ENCODE results near the gene NOCT.
"Not testable (repeated sequence)": the region's sequence is repeated elsewhere in the genome, so short reads cannot be mapped to it uniquely, and the experiment has no call there.

NOCT gene

GRCh38 chr4:139018971-139019758 is 3.6 kb downstream of the NOCT start:
- Mint-ChIP-seq H3K4me3 (no peak overlapping the region), H3K27ac (no peak overlapping the region), H3K27me3 (ENCODE audit: low read depth) (no peaks in the 10 kb centered on the region), H3K9me3 (no peaks in the 10 kb centered on the region), H3K36me3 (ENCODE audit: low read depth) (peaks cover 11% of the 10 kb centered on the region), H3K4me1 (ENCODE audit: low read depth) (peaks cover 28% of the 10 kb centered on the region)
- no peak for DNase-seq (ENCODE audit: low spot score)

GRCh38 chr4:139020384-139020783 is 4.8 kb downstream of the NOCT start:
- no peaks in the 10 kb centered on the region for H3K27me3 Mint-ChIP-seq (ENCODE audit: low read depth)
- H3K36me3 Mint-ChIP-seq (ENCODE audit: low read depth), result peaks cover 11% of the 10 kb centered on the region
- peaks cover 20% of the 10 kb centered on the region for H3K4me1 Mint-ChIP-seq (ENCODE audit: low read depth)
- no peak for DNase-seq (ENCODE audit: low spot score)
- H3K9me3 Mint-ChIP-seq, result no peaks in the 10 kb centered on the region
- H3K27ac Mint-ChIP-seq, result no peak overlapping the region
- no peak overlapping the region for H3K4me3 Mint-ChIP-seq

- H3K4me1 Mint-ChIP-seq (ENCODE audit: low read depth), result peaks cover 20% of the 10 kb centered on the region
- not testable (repeated sequence) for DNase-seq (ENCODE audit: low spot score); H3K27ac Mint-ChIP-seq; H3K27me3 Mint-ChIP-seq (ENCODE audit: low read depth); H3K9me3 Mint-ChIP-seq; H3K4me3 Mint-ChIP-seq
- H3K36me3 Mint-ChIP-seq (ENCODE audit: low read depth), result peaks cover 11% of the 10 kb centered on the region
These were observed 5.5 kb downstream of the NOCT start for GRCh38 chr4:139021071-139021470.

- H3K36me3 Mint-ChIP-seq (ENCODE audit: low read depth), result peaks cover 11% of the 10 kb centered on the region
- peaks cover 18% of the 10 kb centered on the region for H3K4me1 Mint-ChIP-seq (ENCODE audit: low read depth)
- no peaks in the 10 kb centered on the region for H3K9me3 Mint-ChIP-seq
- H3K4me3 Mint-ChIP-seq, result no peak overlapping the region
- H3K27me3 Mint-ChIP-seq (ENCODE audit: low read depth), result no peaks in the 10 kb centered on the region
- DNase-seq (ENCODE audit: low spot score), result no peak
- H3K27ac Mint-ChIP-seq, result no peak overlapping the region
These were observed 7.3 kb downstream of the NOCT start for GRCh38 chr4:139022835-139023234.

GRCh38 chr4:139024686-139025085 is 9.1 kb downstream of the NOCT start:
- Mint-ChIP-seq H3K27ac (no peak overlapping the region), H3K4me3 (no peak overlapping the region), H3K27me3 (ENCODE audit: low read depth) (no peaks in the 10 kb centered on the region), H3K9me3 (no peaks in the 10 kb centered on the region), H3K4me1 (ENCODE audit: low read depth) (peaks cover 10% of the 10 kb centered on the region), H3K36me3 (ENCODE audit: low read depth) (peaks cover 5% of the 10 kb centered on the region)
- no peak for DNase-seq (ENCODE audit: low spot score)

GRCh38 chr4:139025841-139026240 is 10.3 kb downstream of the NOCT start:
- Mint-ChIP-seq H3K4me1 (ENCODE audit: low read depth) (peaks cover 6% of the 10 kb centered on the region), H3K27ac (no peak overlapping the region), H3K9me3 (no peaks in the 10 kb centered on the region), H3K4me3 (no peak overlapping the region), H3K27me3 (ENCODE audit: low read depth) (no peaks in the 10 kb centered on the region), H3K36me3 (ENCODE audit: low read depth) (peaks cover 5% of the 10 kb centered on the region)
- no peak for DNase-seq (ENCODE audit: low spot score)

- DNase-seq (ENCODE audit: low spot score), result no peak
- no peaks in the 10 kb centered on the region for H3K27me3 Mint-ChIP-seq (ENCODE audit: low read depth)
- H3K4me1 Mint-ChIP-seq (ENCODE audit: low read depth), result peaks cover 5% of the 10 kb centered on the region
- no peak overlapping the region for H3K27ac Mint-ChIP-seq
- H3K9me3 Mint-ChIP-seq, result no peaks in the 10 kb centered on the region
- H3K36me3 Mint-ChIP-seq (ENCODE audit: low read depth), result peaks cover 7% of the 10 kb centered on the region
- H3K4me3 Mint-ChIP-seq, result no peak overlapping the region
These were observed 12.2 kb downstream of the NOCT start for GRCh38 chr4:139027776-139028175.

- H3K4me3 Mint-ChIP-seq, result no peak overlapping the region
- no peak for DNase-seq (ENCODE audit: low spot score)
These were observed 12.6 kb downstream of the NOCT start for GRCh38 chr4:139028191-139028661.

GRCh38 chr4:139029866-139030363 is 14.3 kb downstream of the NOCT start:
- H3K36me3 Mint-ChIP-seq (ENCODE audit: low read depth); H3K4me1 Mint-ChIP-seq (ENCODE audit: low read depth): not testable (repeated sequence)

More at GRCh38 chr4:139028191-139028661, 12.6 kb downstream of the NOCT start:
- H3K9me3 Mint-ChIP-seq, result no peaks in the 10 kb centered on the region
- no peak overlapping the region for H3K27ac Mint-ChIP-seq
- H3K4me1 Mint-ChIP-seq (ENCODE audit: low read depth), result peaks cover 5% of the 10 kb centered on the region
- H3K36me3 Mint-ChIP-seq (ENCODE audit: low read depth), result peaks cover 7% of the 10 kb centered on the region
- no peaks in the 10 kb centered on the region for H3K27me3 Mint-ChIP-seq (ENCODE audit: low read depth)

GRCh38 chr4:139030614-139031235 is 15.1 kb downstream of the NOCT start:
- Mint-ChIP-seq H3K27me3 (ENCODE audit: low read depth) (no peaks in the 10 kb centered on the region), H3K9me3 (no peaks in the 10 kb centered on the region), H3K4me3 (no peak overlapping the region), H3K27ac (no peak overlapping the region), H3K36me3 (ENCODE audit: low read depth) (peaks cover 8% of the 10 kb centered on the region), H3K4me1 (ENCODE audit: low read depth) (peaks cover 10% of the 10 kb centered on the region)
- DNase-seq (ENCODE audit: low spot score), result peak; percentile 44

More at GRCh38 chr4:139029866-139030363, 14.3 kb downstream of the NOCT start:
- not testable (repeated sequence) for H3K27me3 Mint-ChIP-seq (ENCODE audit: low read depth); H3K9me3 Mint-ChIP-seq; DNase-seq (ENCODE audit: low spot score); H3K27ac Mint-ChIP-seq; H3K4me3 Mint-ChIP-seq

- no peak for DNase-seq (ENCODE audit: low spot score)
- Mint-ChIP-seq H3K27me3 (ENCODE audit: low read depth) (no peaks in the 10 kb centered on the region), H3K27ac (no peak overlapping the region), H3K4me3 (no peak overlapping the region), H3K4me1 (ENCODE audit: low read depth) (peaks cover 14% of the 10 kb centered on the region), H3K9me3 (no peaks in the 10 kb centered on the region), H3K36me3 (ENCODE audit: low read depth) (peaks cover 27% of the 10 kb centered on the region)
These were observed 20.1 kb downstream of the NOCT start for GRCh38 chr4:139035650-139036049.

- H3K27ac Mint-ChIP-seq, result no peak overlapping the region
- H3K4me1 Mint-ChIP-seq (ENCODE audit: low read depth), result peaks cover 17% of the 10 kb centered on the region
- no peaks in the 10 kb centered on the region for H3K9me3 Mint-ChIP-seq
- no peak overlapping the region for H3K4me3 Mint-ChIP-seq
- no peak for DNase-seq (ENCODE audit: low spot score)
- peaks cover 25% of the 10 kb centered on the region for H3K36me3 Mint-ChIP-seq (ENCODE audit: low read depth)
- no peaks in the 10 kb centered on the region for H3K27me3 Mint-ChIP-seq (ENCODE audit: low read depth)
These were observed 21.3 kb downstream of the NOCT start for GRCh38 chr4:139036885-139037284.

GRCh38 chr4:139038874-139039443 is 23.4 kb downstream of the NOCT start:
- Mint-ChIP-seq H3K9me3 (no peaks in the 10 kb centered on the region), H3K36me3 (ENCODE audit: low read depth) (peaks cover 30% of the 10 kb centered on the region), H3K27me3 (ENCODE audit: low read depth) (no peaks in the 10 kb centered on the region), H3K4me3 (no peak overlapping the region), H3K27ac (no peak overlapping the region), H3K4me1 (ENCODE audit: low read depth) (peaks cover 17% of the 10 kb centered on the region)
- DNase-seq (ENCODE audit: low spot score), result no peak

- Mint-ChIP-seq H3K27ac (no peak overlapping the region), H3K4me3 (no peak overlapping the region), H3K27me3 (ENCODE audit: low read depth) (no peaks in the 10 kb centered on the region)
These were observed 27.4 kb downstream of the NOCT start for GRCh38 chr4:139042981-139043460.

More at GRCh38 chr4:139042981-139043460, 27.4 kb downstream of the NOCT start:
- Mint-ChIP-seq H3K4me1 (ENCODE audit: low read depth) (peaks cover 8% of the 10 kb centered on the region), H3K9me3 (no peaks in the 10 kb centered on the region), H3K36me3 (ENCODE audit: low read depth) (peaks cover 32% of the 10 kb centered on the region)
- DNase-seq (ENCODE audit: low spot score), result no peak

All from T-helper 2 cell treated with Interferon-gamma antibody and Interleukin-4, amounts not matched to agents 5 μg/mL and 100 μg/mL, for 36 hours (primary cell).